HepG2 (cell line): ENCODE results near the gene UBE2QL1. TPM values are rescaled to one million over a fixed set of nuclear protein-coding genes. Genes with fewer than 3 reads are reported as not detected.

ENCODE experiments used
- polyA plus RNA-seq, 8 experiments: library from polyadenylated mRNA; depleted of rRNA in 3 of 8; stranded (reverse) in 7 of 8; unstranded in 1 of 8; fragments of >200 nt; fragmentation: Illumina TruSeq in 4 of 8; extraction: Trizol in 4 of 8; gene quantifications; 2 replicates each; pipeline versions ENCODE4 v1.2.1 to v1.2.3, GENCODE V29; 2011 to 2016; ENCODE audit warnings: low read depth in 4 of 8, missing spikeins in 1 of 8, mixed read lengths in 1 of 8; ENCODE audit not compliant: insufficient read depth in 1 of 8
- total RNA-seq, 5 experiments: library from RNA; depleted of rRNA; stranded (reverse); fragments of >200 nt; fragmentation: Illumina TruSeq; extraction: Trizol; gene quantifications; 2 replicates each; pipeline ENCODE4 v1.2.3, GENCODE V29; 2016; ENCODE audit warnings: low read depth in 1 of 5

UBE2QL1 gene
- total and polyA plus RNA-seq, 2 of the 13 experiments (the other 11 are each of a cell fraction or from before 2014, with no cell fraction given), result not detected

Other genes with a start within 250 kb of the UBE2QL1 start
- gene MED10, start 70.3 kb upstream of the UBE2QL1 start, total RNA-seq (2016; rRNA removed; fragmentation: Illumina TruSeq; extraction: Trizol), result 11.2 and 13.2 TPM in 2 replicates
- gene MED10, start 70.3 kb upstream of the UBE2QL1 start, polyA plus RNA-seq (2011; rRNA removed), result 23.7 and 24.4 TPM in 2 replicates
- 69.1 and 71.4 TPM in 2 replicates for gene NSUN2, start 184.2 kb downstream of the UBE2QL1 start, total RNA-seq (2016; rRNA removed; fragmentation: Illumina TruSeq; extraction: Trizol)
- gene NSUN2, start 184.2 kb downstream of the UBE2QL1 start, polyA plus RNA-seq (2011; rRNA removed), result 51.7 and 52.1 TPM in 2 replicates
- gene SRD5A1, start 184.6 kb downstream of the UBE2QL1 start, total RNA-seq (2016; rRNA removed; fragmentation: Illumina TruSeq; extraction: Trizol), result 6.1 and 7.1 TPM in 2 replicates
- 9.9 and 11.3 TPM in 2 replicates for gene SRD5A1, start 184.6 kb downstream of the UBE2QL1 start, polyA plus RNA-seq (2011; rRNA removed)